ENCODE results near the gene ZIC5. TPM values are rescaled to one million over a fixed set of nuclear protein-coding genes. Genes with fewer than 3 reads are reported as not detected.
A peak's percentile ranks its signal among the peaks of the same experiment; 100 is the strongest.

Gene ZIC5
- total RNA-seq, 1 donor from 2014 or later: not detected

GRCh38 chr13:99977334-99977911, 5.9 kb upstream of the ZIC5 start:
- DNase-seq (ENCODE audit: low spot score) (no peak), ATAC-seq (no peak)

- ATAC-seq: no peak
- DNase-seq (ENCODE audit: low spot score): no peak
Observed at GRCh38 chr13:99976575-99976974, 5.0 kb upstream of the ZIC5 start.

GRCh38 chr13:99975626-99976025, 4.1 kb upstream of the ZIC5 start:
- no peak for ATAC-seq
- no peak for DNase-seq (ENCODE audit: low spot score)

GRCh38 chr13:99974939-99975561, 3.5 kb upstream of the ZIC5 start:
- ATAC-seq (no peak), DNase-seq (ENCODE audit: low spot score) (no peak)

GRCh38 chr13:99974296-99974938, 2.9 kb upstream of the ZIC5 start:
- ATAC-seq (no peak), DNase-seq (ENCODE audit: low spot score) (no peak)

- no peak for DNase-seq (ENCODE audit: low spot score)
- ATAC-seq: no peak
Observed at GRCh38 chr13:99973808-99974185, 2.2 kb upstream of the ZIC5 start.

- ATAC-seq (no peak), DNase-seq (ENCODE audit: low spot score) (no peak)
Observed at GRCh38 chr13:99973163-99973807, 1.7 kb upstream of the ZIC5 start.

- ATAC-seq (no peak), DNase-seq (ENCODE audit: low spot score) (no peak)
Observed at GRCh38 chr13:99972190-99972731, 694 bp upstream of the ZIC5 start.

GRCh38 chr13:99970651-99971575, 654 bp downstream of the ZIC5 start:
- ATAC-seq: peak; percentile 76
- DNase-seq (ENCODE audit: low spot score): no peak

GRCh38 chr13:99969919-99970650, 1.5 kb downstream of the ZIC5 start:
- ATAC-seq: peak; percentile 19
- DNase-seq (ENCODE audit: low spot score): no peak

GRCh38 chr13:99969453-99969918, 2.1 kb downstream of the ZIC5 start:
- no peak for ATAC-seq
- DNase-seq (ENCODE audit: low spot score): no peak

- DNase-seq (ENCODE audit: low spot score): no peak
- ATAC-seq: peak; percentile 40
Observed at GRCh38 chr13:99968521-99969452, 2.8 kb downstream of the ZIC5 start.

GRCh38 chr13:99967869-99968520, 3.6 kb downstream of the ZIC5 start:
- ATAC-seq (no peak), DNase-seq (ENCODE audit: low spot score) (no peak)

GRCh38 chr13:99967498-99967868, 4.1 kb downstream of the ZIC5 start:
- DNase-seq (ENCODE audit: low spot score) (no peak), ATAC-seq (no peak)

GRCh38 chr13:99966064-99966805, 5.3 kb downstream of the ZIC5 start:
- DNase-seq (ENCODE audit: low spot score) (no peak), ATAC-seq (no peak)

GRCh38 chr13:99965329-99966000, 6.1 kb downstream of the ZIC5 start:
- no peak for ATAC-seq

GRCh38 chr13:99963816-99964339, 7.7 kb downstream of the ZIC5 start:
- DNase-seq (ENCODE audit: low spot score) (no peak), ATAC-seq (no peak)

More at GRCh38 chr13:99965329-99966000, 6.1 kb downstream of the ZIC5 start:
- no peak for DNase-seq (ENCODE audit: low spot score)

All from left lobe of liver (tissue), 2 donors.